ENCODE measurements around the gene HSPB1.

DNA sequence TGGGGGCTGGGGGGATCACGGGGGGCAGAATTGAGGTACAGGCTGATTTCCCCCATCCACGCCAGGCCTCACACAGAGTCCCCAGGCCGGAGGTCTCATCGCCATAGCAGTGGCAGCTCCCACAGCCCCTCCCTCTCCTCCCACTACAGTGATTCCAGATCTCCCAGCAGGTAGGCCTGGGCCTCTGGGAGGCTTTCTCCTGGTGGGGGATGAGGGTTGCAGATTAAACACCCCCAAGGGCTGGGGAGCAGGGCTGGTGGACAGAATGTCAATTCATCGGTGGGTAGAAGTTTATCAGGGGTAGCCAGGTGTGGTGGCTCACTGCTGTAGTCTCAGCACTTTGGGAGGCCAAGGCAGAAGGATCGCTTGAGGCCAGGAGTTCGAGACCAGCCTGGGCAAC is 37.2 kb upstream of the HSPB1 start:
- TF ChIP-seq, protein P1, sequence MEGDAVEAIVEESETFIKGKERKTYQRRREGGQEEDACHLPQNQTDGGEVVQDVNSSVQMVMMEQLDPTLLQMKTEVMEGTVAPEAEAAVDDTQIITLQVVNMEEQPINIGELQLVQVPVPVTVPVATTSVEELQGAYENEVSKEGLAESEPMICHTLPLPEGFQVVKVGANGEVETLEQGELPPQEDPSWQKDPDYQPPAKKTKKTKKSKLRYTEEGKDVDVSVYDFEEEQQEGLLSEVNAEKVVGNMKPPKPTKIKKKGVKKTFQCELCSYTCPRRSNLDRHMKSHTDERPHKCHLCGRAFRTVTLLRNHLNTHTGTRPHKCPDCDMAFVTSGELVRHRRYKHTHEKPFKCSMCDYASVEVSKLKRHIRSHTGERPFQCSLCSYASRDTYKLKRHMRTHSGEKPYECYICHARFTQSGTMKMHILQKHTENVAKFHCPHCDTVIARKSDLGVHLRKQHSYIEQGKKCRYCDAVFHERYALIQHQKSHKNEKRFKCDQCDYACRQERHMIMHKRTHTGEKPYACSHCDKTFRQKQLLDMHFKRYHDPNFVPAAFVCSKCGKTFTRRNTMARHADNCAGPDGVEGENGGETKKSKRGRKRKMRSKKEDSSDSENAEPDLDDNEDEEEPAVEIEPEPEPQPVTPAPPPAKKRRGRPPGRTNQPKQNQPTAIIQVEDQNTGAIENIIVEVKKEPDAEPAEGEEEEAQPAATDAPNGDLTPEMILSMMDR (IDR thresholded peaks at IDR 0.05; ENCODE audit: poor library complexity), result no peak
- no peak for TF ChIP-seq EZH2 (IDR thresholded peaks at IDR 0.05; ENCODE audit: borderline replicate concordance)

Data from hepatocyte (in vitro differentiated cells).